Natural killer cell (primary cell): ENCODE measurements around the gene KRTAP10-8. TPM values are rescaled to one million over a fixed set of nuclear protein-coding genes. Genes with fewer than 3 reads are reported as not detected.
"Not testable (repeated sequence)": the region's sequence is repeated elsewhere in the genome, so short reads cannot be mapped to it uniquely, and the experiment has no call there.

Experiments used
- ATAC-seq, 3 donors: fragments of 150-1000 bp in 2 of 3; fragments of 200-7000 bp in 1 of 3; cut with Tn5 transposase; 1 replicate in 1 of 3; 2 replicates in 2 of 3; pipeline ENCODE4 v1.10.0; 2021; ENCODE audit warnings: mild to moderate bottlenecking in 2 of 3, moderate library complexity in 2 of 3
- DNase-seq, 2 donors: peaks; one replicate each; pipeline versions ENCODE4 v3.0.0 to v3.0.0-alpha.2; 2013 to 2021; ENCODE audit warnings: mixed read lengths in 1 of 2
- H3K27ac ChIP-seq: one replicate; pipeline ENCODE4 v1.5.1; 2013; ENCODE audit warnings: mild to moderate bottlenecking, low read length
- H3K27me3 ChIP-seq: one replicate; pipeline ENCODE4 v1.6.1; 2013; ENCODE audit warnings: low read length; ENCODE audit not compliant: control insufficient read depth, insufficient read depth
- H3K36me3 ChIP-seq: one replicate; pipeline ENCODE4 v1.6.1; 2013; ENCODE audit warnings: low read length; ENCODE audit not compliant: control insufficient read depth, insufficient read depth
- H3K4me1 ChIP-seq: one replicate; pipeline ENCODE4 v1.6.1; 2013; ENCODE audit warnings: low read length; ENCODE audit not compliant: control insufficient read depth, insufficient read depth
- H3K4me3 ChIP-seq: one replicate; pipeline ENCODE4 v1.5.1; 2013; ENCODE audit warnings: low read length
- H3K9me3 ChIP-seq: one replicate; pipeline ENCODE4 v1.6.1; 2013; ENCODE audit warnings: low read length; ENCODE audit not compliant: control insufficient read depth, insufficient read depth
- H3K27ac Mint-ChIP-seq, 2 donors: one replicate each; pipeline ENCODE4 v1.8.0; 2022; ENCODE audit warnings: mild to moderate bottlenecking in 2 of 2, mixed read lengths in 2 of 2, moderate library complexity in 1 of 2
- H3K27me3 Mint-ChIP-seq, 2 donors: one replicate each; pipeline ENCODE4 v1.8.0; 2022; ENCODE audit warnings: low read depth in 2 of 2, mixed read lengths in 2 of 2
- H3K36me3 Mint-ChIP-seq: one replicate; pipeline ENCODE4 v1.8.0; 2022; ENCODE audit warnings: mixed read lengths
- H3K4me1 Mint-ChIP-seq, 2 donors: one replicate each; pipeline ENCODE4 v1.8.0; 2022; ENCODE audit warnings: mixed read lengths in 2 of 2
- H3K4me3 Mint-ChIP-seq: one replicate; pipeline ENCODE4 v1.8.0; 2022; ENCODE audit warnings: mild to moderate bottlenecking, moderate library complexity, mixed read lengths
- H3K9me3 Mint-ChIP-seq, 2 donors: one replicate each; pipeline ENCODE4 v1.8.0; 2022; ENCODE audit warnings: mixed read lengths in 2 of 2
- CTCF ChIP-seq: fragments of 200-600 bp; IDR thresholded peaks from one replicate; pipeline ENCODE4 v1.8.0; 2022; ENCODE audit warnings: antibody characterized with exemption
- WGBS: methylation state at CpG from one replicate; pipeline ENCODE4 v1.1.7; 2013; ENCODE audit warnings: missing lambda C conversion rate; ENCODE audit not compliant: insufficient coverage; 5-methylcytosine and 5-hydroxymethylcytosine counted together
- intact Hi-C: fragments of 100-400 bp; cut with micrococcal nuclease; formaldehyde crosslinking; loops from one replicate; pipeline ENCODE4 v1.14.2; 2022
- total RNA-seq, 4 donors: library from RNA; stranded (reverse); fragments of 120-200 nt in 1 of 4; gene quantifications; one replicate each; pipeline versions ENCODE4 v1.2.3 to v1.2.4, GENCODE V29; 2013 to 2022

Gene KRTAP10-8
- total RNA-seq, 3 donors from 2014 or later (not counting 1 experiment from before 2014, with no cell fraction given): not detected

GRCh38 chr21:44578371-44579055, 33.4 kb upstream of the KRTAP10-8 start:
- 96% methylated on average over 17 of the region's 17 CpGs for WGBS
- Histone ChIP-seq H3K4me3 (no peak overlapping the region), H3K9me3 (peaks cover 7% of the 10 kb centered on the region), H3K27ac (no peak overlapping the region), H3K36me3 (no peaks in the 10 kb centered on the region), H3K4me1 (no peaks in the 10 kb centered on the region), H3K27me3 (no peaks in the 10 kb centered on the region)
- intact Hi-C loops: no loop called here
- H3K9me3 Mint-ChIP-seq: peaks cover 2 to 18% of the 10 kb centered on the region in 2 donors
- ATAC-seq (no peak), DNase-seq (no peak)
- peaks cover 18% of the 10 kb centered on the region for H3K36me3 Mint-ChIP-seq
- no peak overlapping the region for H3K27ac Mint-ChIP-seq
- TF ChIP-seq CTCF: no peak
- H3K4me1 Mint-ChIP-seq: peaks cover 5 to 17% of the 10 kb centered on the region in 2 donors
- H3K27me3 Mint-ChIP-seq: peaks cover 45 to 47% of the 10 kb centered on the region in 2 donors
- no peak overlapping the region for H3K4me3 Mint-ChIP-seq

GRCh38 chr21:44579056-44579832, 32.6 kb upstream of the KRTAP10-8 start:
- Mint-ChIP-seq H3K4me3 (no peak overlapping the region), H3K27ac (no peak overlapping the region), H3K9me3 (peaks cover 2 to 18% of the 10 kb centered on the region in 2 donors), H3K36me3 (peaks cover 18% of the 10 kb centered on the region), H3K4me1 (peaks cover 5 to 14% of the 10 kb centered on the region in 2 donors), H3K27me3 (peaks cover 49 to 51% of the 10 kb centered on the region in 2 donors)
- H3K27ac ChIP-seq: no peak overlapping the region
- peaks cover 7% of the 10 kb centered on the region for H3K9me3 ChIP-seq
- 83% methylated on average over 22 of the region's 22 CpGs for WGBS
- H3K4me1 ChIP-seq: no peaks in the 10 kb centered on the region
- no peaks in the 10 kb centered on the region for H3K27me3 ChIP-seq
- no peaks in the 10 kb centered on the region for H3K36me3 ChIP-seq
- no peak for ATAC-seq
- TF ChIP-seq CTCF: no peak
- no peak for DNase-seq
- no peak overlapping the region for H3K4me3 ChIP-seq
- intact Hi-C loops: no loop called here

- Mint-ChIP-seq H3K9me3 (peaks cover 2 to 18% of the 10 kb centered on the region in 2 donors), H3K27ac (no peak overlapping the region), H3K4me1 (peaks cover 5 to 9% of the 10 kb centered on the region in 2 donors), H3K4me3 (no peak overlapping the region), H3K36me3 (peaks cover 18% of the 10 kb centered on the region), H3K27me3 (peaks cover 48 to 51% of the 10 kb centered on the region in 2 donors)
- TF ChIP-seq CTCF: no peak
- H3K27ac ChIP-seq: no peak overlapping the region
- H3K9me3 ChIP-seq: peaks cover 7% of the 10 kb centered on the region
- DNase-seq: no peak
- H3K4me3 ChIP-seq: no peak overlapping the region
- 74% methylated on average over 7 of the region's 7 CpGs for WGBS
- no peak for ATAC-seq
- intact Hi-C loops: no loop called here
- H3K36me3 ChIP-seq: no peaks in the 10 kb centered on the region
- H3K4me1 ChIP-seq: no peaks in the 10 kb centered on the region
- H3K27me3 ChIP-seq: no peaks in the 10 kb centered on the region
These were observed 32.1 kb upstream of the KRTAP10-8 start for GRCh38 chr21:44579833-44580144.

GRCh38 chr21:44580231-44580821, 31.6 kb upstream of the KRTAP10-8 start, which contains the start of gene KRTAP10-5:
KRTAP10-5 (minus strand) TSS chr21:44580604; CDS start chr21:44580578, 26 bp downstream.
- H3K36me3 ChIP-seq, H3K27me3 ChIP-seq, intact Hi-C loops, H3K4me1 Mint-ChIP-seq, H3K4me3 ChIP-seq, ATAC-seq, H3K27ac Mint-ChIP-seq, H3K4me3 Mint-ChIP-seq, DNase-seq, H3K4me1 ChIP-seq, H3K27ac ChIP-seq, H3K9me3 ChIP-seq: not testable (repeated sequence)
- H3K27me3 Mint-ChIP-seq: peaks cover 47 to 51% of the 10 kb centered on the region in 2 donors
- H3K9me3 Mint-ChIP-seq: peaks cover 2 to 18% of the 10 kb centered on the region in 2 donors
- H3K36me3 Mint-ChIP-seq: peaks cover 18% of the 10 kb centered on the region
- 56% methylated on average over 19 of the region's 19 CpGs for WGBS
